ENCODE measurements around the gene MAST2. TPM values are rescaled to one million over a fixed set of nuclear protein-coding genes. Genes with fewer than 3 reads are reported as not detected.

MAST2 gene
- total RNA-seq, 1 donor from 2014 or later = 12.6 TPM

DNA sequence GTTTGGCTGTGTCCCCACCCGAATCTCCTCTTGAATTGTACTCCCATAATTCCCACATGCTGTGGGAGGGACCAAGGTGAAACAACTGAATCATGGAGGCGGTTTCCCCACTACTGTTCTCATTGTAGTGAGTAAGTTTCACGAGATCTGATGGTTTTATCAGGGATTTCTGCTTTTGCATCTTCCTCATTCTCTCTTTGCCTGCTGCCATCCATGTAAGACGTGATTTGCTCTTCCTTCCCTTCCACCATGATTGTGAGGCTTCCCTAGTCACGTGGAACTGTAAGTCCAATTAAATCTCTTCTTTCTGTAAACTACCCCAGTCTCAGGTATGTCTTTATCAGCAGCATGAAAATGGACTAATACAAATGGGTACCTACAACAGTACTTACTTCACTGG is 255.5 kb downstream of the MAST2 start:
- peaks cover 2% of the 10 kb centered on the region for H3K36me3 ChIP-seq (ENCODE audit: control insufficient read depth, insufficient read depth, low read length)
- no peak for FAIRE-seq
- no peak overlapping the region for H3K4me3 ChIP-seq (ENCODE audit: low read depth, low read length)
- H3K27me3 ChIP-seq (ENCODE audit: control insufficient read depth, insufficient read depth, low read length) = no peaks in the 10 kb centered on the region
- DNase-seq (ENCODE audit: low read depth) = no peak
- TF ChIP-seq, protein P1, sequence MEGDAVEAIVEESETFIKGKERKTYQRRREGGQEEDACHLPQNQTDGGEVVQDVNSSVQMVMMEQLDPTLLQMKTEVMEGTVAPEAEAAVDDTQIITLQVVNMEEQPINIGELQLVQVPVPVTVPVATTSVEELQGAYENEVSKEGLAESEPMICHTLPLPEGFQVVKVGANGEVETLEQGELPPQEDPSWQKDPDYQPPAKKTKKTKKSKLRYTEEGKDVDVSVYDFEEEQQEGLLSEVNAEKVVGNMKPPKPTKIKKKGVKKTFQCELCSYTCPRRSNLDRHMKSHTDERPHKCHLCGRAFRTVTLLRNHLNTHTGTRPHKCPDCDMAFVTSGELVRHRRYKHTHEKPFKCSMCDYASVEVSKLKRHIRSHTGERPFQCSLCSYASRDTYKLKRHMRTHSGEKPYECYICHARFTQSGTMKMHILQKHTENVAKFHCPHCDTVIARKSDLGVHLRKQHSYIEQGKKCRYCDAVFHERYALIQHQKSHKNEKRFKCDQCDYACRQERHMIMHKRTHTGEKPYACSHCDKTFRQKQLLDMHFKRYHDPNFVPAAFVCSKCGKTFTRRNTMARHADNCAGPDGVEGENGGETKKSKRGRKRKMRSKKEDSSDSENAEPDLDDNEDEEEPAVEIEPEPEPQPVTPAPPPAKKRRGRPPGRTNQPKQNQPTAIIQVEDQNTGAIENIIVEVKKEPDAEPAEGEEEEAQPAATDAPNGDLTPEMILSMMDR (IDR thresholded peaks at IDR 0.05; ENCODE audit: insufficient read depth, low read length, severe bottlenecking) = no peak

DNA sequence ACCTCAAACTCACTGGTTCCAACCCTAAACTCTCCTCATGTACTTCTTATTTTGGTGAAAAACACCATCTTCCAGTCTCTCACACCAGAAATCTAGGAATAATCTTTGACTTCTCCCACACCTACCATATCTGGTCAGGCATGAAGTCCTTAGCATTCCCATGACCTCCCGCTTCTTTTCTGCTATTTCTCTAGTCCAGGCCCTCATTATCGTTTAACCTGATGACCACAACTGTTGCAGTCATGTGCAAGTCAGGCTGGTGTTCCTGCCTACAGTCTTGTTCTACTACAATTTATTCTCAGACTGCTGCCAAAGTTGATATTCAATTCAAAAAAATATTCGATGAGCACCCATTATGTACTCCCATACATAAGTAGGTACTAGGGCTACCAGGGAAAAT is 257.7 kb downstream of the MAST2 start:
- DNase-seq (ENCODE audit: low read depth) (no peak), FAIRE-seq (no peak)
- Histone ChIP-seq H3K36me3 (ENCODE audit: control insufficient read depth, insufficient read depth, low read length) (peaks cover 2% of the 10 kb centered on the region), H3K27me3 (ENCODE audit: control insufficient read depth, insufficient read depth, low read length) (no peaks in the 10 kb centered on the region), H3K4me3 (ENCODE audit: low read depth, low read length) (no peak overlapping the region)
- TF ChIP-seq, protein P1 (IDR thresholded peaks at IDR 0.05; ENCODE audit: insufficient read depth, low read length, severe bottlenecking) = no peak

DNA sequence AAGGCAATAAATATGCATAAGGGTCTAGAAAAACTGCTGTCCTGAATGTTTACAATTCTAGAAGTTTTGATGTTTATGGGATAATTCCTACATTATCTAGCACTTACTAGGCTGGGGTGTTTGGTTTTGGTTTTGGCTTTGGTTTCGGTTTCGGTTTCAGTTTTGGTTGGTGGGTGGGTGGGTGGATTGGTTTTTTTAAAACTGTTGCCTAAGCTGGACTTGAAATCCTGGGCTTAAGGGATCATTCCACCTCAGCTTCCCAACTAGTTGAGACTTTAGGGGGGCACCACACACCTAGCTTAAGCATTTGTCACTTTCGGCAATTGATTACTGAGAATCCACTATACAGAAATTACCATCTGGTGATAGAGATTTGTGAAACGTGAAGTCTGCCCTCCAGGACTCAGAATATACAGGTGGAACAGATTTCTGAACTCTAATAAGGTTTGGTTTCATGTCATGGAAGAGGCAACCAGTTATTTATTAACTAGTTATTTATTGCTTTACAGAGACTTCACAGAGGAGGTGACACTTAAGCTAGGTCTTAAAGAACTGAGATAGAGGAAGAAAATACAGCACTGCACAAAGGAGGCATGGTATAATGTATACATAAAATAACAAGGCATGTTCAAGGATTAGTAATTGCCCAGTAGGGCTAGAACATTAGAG is 259.4 kb downstream of the MAST2 start:
- Histone ChIP-seq H3K27me3 (ENCODE audit: control insufficient read depth, insufficient read depth, low read length) (no peaks in the 10 kb centered on the region), H3K4me3 (ENCODE audit: low read depth, low read length) (no peak overlapping the region), H3K36me3 (ENCODE audit: control insufficient read depth, insufficient read depth, low read length) (peaks cover 2% of the 10 kb centered on the region)
- TF ChIP-seq, protein P1 (IDR thresholded peaks at IDR 0.05; ENCODE audit: insufficient read depth, low read length, severe bottlenecking) = no peak
- DNase-seq (ENCODE audit: low read depth) (no peak), FAIRE-seq (no peak)

DNA sequence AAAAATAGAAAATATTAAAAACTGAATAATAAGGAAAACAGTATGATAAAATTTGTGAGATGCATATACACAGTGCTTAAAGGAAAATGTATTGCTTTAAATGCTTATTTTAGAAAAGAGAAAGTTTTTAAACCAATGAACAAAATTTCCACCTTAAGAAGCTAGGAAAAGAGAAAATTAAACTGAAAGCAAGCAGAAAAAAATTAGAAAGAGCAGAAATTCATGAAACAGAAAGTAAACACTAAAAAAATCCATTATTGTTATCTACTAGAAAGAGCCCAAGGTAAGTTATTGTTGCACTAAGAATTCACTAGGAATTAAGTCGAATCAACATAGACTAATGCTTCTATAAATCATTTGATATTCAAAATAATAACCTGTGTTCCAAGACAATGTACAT is 261.3 kb downstream of the MAST2 start:
- peaks cover 2% of the 10 kb centered on the region for H3K36me3 ChIP-seq (ENCODE audit: control insufficient read depth, insufficient read depth, low read length)

DNA sequence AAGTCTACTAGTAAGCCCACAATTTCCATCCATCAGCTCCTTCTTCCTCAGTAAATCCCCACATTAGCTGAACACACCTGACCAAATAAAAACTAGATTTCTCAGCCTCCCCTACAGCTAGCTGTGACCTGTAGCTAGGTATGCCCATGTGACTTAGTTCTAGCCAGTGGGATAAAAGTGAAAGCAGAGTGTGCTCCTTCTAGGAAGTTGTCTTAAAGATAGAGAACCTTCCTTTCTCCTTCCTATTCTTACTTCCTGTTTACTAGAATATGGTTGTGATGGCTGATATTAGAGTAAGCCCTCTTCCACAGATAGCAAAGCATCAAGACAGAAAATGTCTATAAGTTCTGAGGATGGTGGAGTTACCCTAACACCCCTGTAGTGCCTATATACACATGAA is 262.0 kb downstream of the MAST2 start:
- Histone ChIP-seq H3K27me3 (ENCODE audit: control insufficient read depth, insufficient read depth, low read length) (no peaks in the 10 kb centered on the region), H3K36me3 (ENCODE audit: control insufficient read depth, insufficient read depth, low read length) (peaks cover 2% of the 10 kb centered on the region), H3K4me3 (ENCODE audit: low read depth, low read length) (no peak overlapping the region)
- FAIRE-seq (no peak), DNase-seq (ENCODE audit: low read depth) (peak; percentile 27)
- TF ChIP-seq, protein P1 (IDR thresholded peaks at IDR 0.05; ENCODE audit: insufficient read depth, low read length, severe bottlenecking) = no peak

More for the DNA sequence above, 261.3 kb downstream of the MAST2 start:
- no peaks in the 10 kb centered on the region for H3K27me3 ChIP-seq (ENCODE audit: control insufficient read depth, insufficient read depth, low read length)
- no peak for FAIRE-seq
- TF ChIP-seq, protein P1 (IDR thresholded peaks at IDR 0.05; ENCODE audit: insufficient read depth, low read length, severe bottlenecking) = no peak
- no peak for DNase-seq (ENCODE audit: low read depth)
- H3K4me3 ChIP-seq (ENCODE audit: low read depth, low read length) = no peak overlapping the region

DNA sequence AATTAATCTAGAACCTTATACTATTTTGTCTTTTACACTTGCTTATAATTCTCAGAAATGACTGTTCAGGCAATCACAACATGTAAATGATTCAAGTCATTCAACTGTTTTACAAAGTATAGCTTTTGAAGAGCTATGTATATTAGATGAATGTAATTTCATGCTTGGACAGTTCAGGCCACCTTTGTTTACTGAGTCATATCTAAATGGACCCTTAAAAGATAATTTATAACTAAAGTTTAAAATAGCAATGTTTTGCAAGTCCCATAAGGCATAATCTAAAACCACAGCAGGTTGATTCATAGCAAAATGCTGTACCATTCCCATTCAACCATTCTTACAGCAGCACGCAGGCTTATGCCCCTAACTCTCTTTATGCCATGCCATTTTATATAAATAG is 264.2 kb downstream of the MAST2 start:
- FAIRE-seq = no peak
- TF ChIP-seq, protein P1 (IDR thresholded peaks at IDR 0.05; ENCODE audit: insufficient read depth, low read length, severe bottlenecking) = no peak
- H3K36me3 ChIP-seq (ENCODE audit: control insufficient read depth, insufficient read depth, low read length) = no peaks in the 10 kb centered on the region
- no peaks in the 10 kb centered on the region for H3K27me3 ChIP-seq (ENCODE audit: control insufficient read depth, insufficient read depth, low read length)
- no peak for DNase-seq (ENCODE audit: low read depth)
- no peak overlapping the region for H3K4me3 ChIP-seq (ENCODE audit: low read depth, low read length)

Measured in bronchial epithelial cell (primary cell).